Left ventricle myocardium superior (tissue), 1 donor: ENCODE measurements around the gene GNAL. TPM values are rescaled to one million over a fixed set of nuclear protein-coding genes. Genes with fewer than 3 reads are reported as not detected.
A peak's percentile ranks its signal among the peaks of the same experiment; 100 is the strongest.
"Not testable (repeated sequence)": the region's sequence is repeated elsewhere in the genome, so short reads cannot be mapped to it uniquely, and the experiment has no call there.

Source experiments
- ATAC-seq: fragments of 200-7000 bp; cut with Tn5 transposase; one replicate; pipeline ENCODE4 v1.9.1; 2020; ENCODE audit warnings: mild to moderate bottlenecking, moderate library complexity
- DNase-seq: peaks from one replicate; pipeline ENCODE4 v3.0.0-alpha.2; 2020
- intact Hi-C: fragments of 100-400 bp; cut with micrococcal nuclease; formaldehyde crosslinking; loops from one replicate; pipeline ENCODE4 v1.11.0; 2022
- microRNA-seq: library from miRNA; unstranded; fragments of <30 nt; microRNA quantifications from one replicate; pipeline ENCODE4 v1.2.0, GENCODE V29; 2020; ENCODE audit warnings: borderline number of aligned reads
- total RNA-seq: library from RNA; stranded (reverse); fragmentation: NEBNext Ultra II Directional; extraction: Animal tissue kit (Norgen Biotek cat#: 25700); gene quantifications from one replicate; pipeline ENCODE4 v1.2.1, GENCODE V29; 2021
- donor health status: DM: no; HTN: yes; CAD: no; lungs with severe emphysema.

GNAL gene
- total RNA-seq, 1 donor from 2014 or later = 5.1 TPM

- DNase-seq = no peak
- ATAC-seq = no peak
- intact Hi-C loops = no loop called here
These were observed 220.5 kb downstream of the GNAL start for GRCh38 chr18:11909591-11910026.

GRCh38 chr18:11916880-11917279, 227.8 kb downstream of the GNAL start:
- intact Hi-C loops, DNase-seq: not testable (repeated sequence)
- ATAC-seq = peak; percentile 85

- ATAC-seq, DNase-seq, intact Hi-C loops: not testable (repeated sequence)
These were observed 230.5 kb downstream of the GNAL start for GRCh38 chr18:11919522-11919921.

- intact Hi-C loops = no loop called here
- DNase-seq (no peak), ATAC-seq (no peak)
These were observed 234.4 kb downstream of the GNAL start for GRCh38 chr18:11923450-11923849.

GRCh38 chr18:11925800-11926481, 236.9 kb downstream of the GNAL start:
- ATAC-seq (peak; percentile 59), DNase-seq (no peak)
- intact Hi-C loops = no loop called here

- ATAC-seq (no peak), DNase-seq (no peak)
- intact Hi-C loops = no loop called here
These were observed 238.4 kb downstream of the GNAL start for GRCh38 chr18:11927497-11927896.

- DNase-seq (no peak), ATAC-seq (no peak)
- intact Hi-C loops = no loop called here
These were observed 243.3 kb downstream of the GNAL start for GRCh38 chr18:11932393-11932792.

Small RNAs within 50 kb of the gene (microRNA-seq; reads per million reads assigned to microRNA genes)
- not detected for gene MIR7153

Other genes with a start within 250 kb of the GNAL start
- gene SLC35G4, start 79.7 kb upstream of the GNAL start, total RNA-seq = not detected
- gene CHMP1B, start 162.1 kb downstream of the GNAL start, total RNA-seq = 30.1 TPM
- 34.4 TPM for gene MPPE1, start 219.1 kb downstream of the GNAL start, total RNA-seq